ENCODE data around the gene HMGCL.

- no peak for TF ChIP-seq POLR2A (IDR thresholded peaks at IDR 0.05)
- TF ChIP-seq CTCF (IDR thresholded peaks at IDR 0.05), result no peak
Observed at GRCh38 chr1:23816906-23817305, 8.3 kb downstream of the HMGCL start.

Data from uterus (tissue), 2 donors.